Mucosa of rectum (tissue), 2 donors: ENCODE data around the gene CELF5.
A peak's percentile ranks its signal among the peaks of the same experiment; 100 is the strongest.

Experiments used
- H3K27ac ChIP-seq, 2 donors: one replicate each; pipeline ENCODE4 v1.7.0; 2013; ENCODE audit warnings: inconsistent platforms in 2 of 2, low read depth in 2 of 2, low read length in 2 of 2
- H3K27me3 ChIP-seq, 2 donors: one replicate each; pipeline ENCODE4 v1.7.0; 2013; ENCODE audit warnings: low read length in 2 of 2; ENCODE audit not compliant: control insufficient read depth in 2 of 2, insufficient read depth in 2 of 2
- H3K36me3 ChIP-seq, 2 donors: one replicate each; pipeline ENCODE4 v1.7.0; 2013; ENCODE audit warnings: low read length in 2 of 2; ENCODE audit not compliant: control insufficient read depth in 2 of 2, insufficient read depth in 2 of 2
- H3K4me1 ChIP-seq, 2 donors: one replicate each; pipeline ENCODE4 v1.7.0; 2013; ENCODE audit warnings: low read length in 2 of 2, mild to moderate bottlenecking in 1 of 2; ENCODE audit not compliant: control insufficient read depth in 2 of 2, insufficient read depth in 2 of 2
- H3K4me3 ChIP-seq, 2 donors: one replicate each; pipeline ENCODE4 v1.7.0; 2013; ENCODE audit warnings: low read length in 2 of 2
- H3K9ac ChIP-seq, 2 donors: one replicate each; pipeline ENCODE4 v1.7.0; 2013; ENCODE audit warnings: low read length in 2 of 2, low read depth in 1 of 2, mild to moderate bottlenecking in 1 of 2
- H3K9me3 ChIP-seq, 2 donors: one replicate each; pipeline ENCODE4 v1.7.0; 2013; ENCODE audit warnings: low read length in 2 of 2; ENCODE audit not compliant: control insufficient read depth in 2 of 2
- donor health status: healthy.
- donor health status: Normal muscosa, but diverticular disease.

The CELF5 gene

GRCh38 chr19:3185461-3186159 lies 38.9 kb upstream of the CELF5 start, which contains the start of gene NCLN:
Gene NCLN, plus strand, starts transcription at chr19:3185930. Its CDS starts 101 bp downstream, at chr19:3186031.
- peak within 1 kb of the TSS; percentile 86 to 92 for H3K27ac ChIP-seq

GRCh38 chr19:3186160-3186688 lies 38.2 kb upstream of the CELF5 start:
- no peaks in the 10 kb centered on the region for H3K27me3 ChIP-seq
- H3K4me3 ChIP-seq, result peak overlapping the region; percentile 89 to 93
- H3K9me3 ChIP-seq, result no peaks in the 10 kb centered on the region
- H3K36me3 ChIP-seq, result no peaks in the 10 kb centered on the region
- H3K4me1 ChIP-seq, result peaks cover 39 to 46% of the 10 kb centered on the region in 2 donors
- peak overlapping the region; percentile 29 to 92 for H3K27ac ChIP-seq
- H3K9ac ChIP-seq, result peak overlapping the region; percentile 86 to 89

More at GRCh38 chr19:3185461-3186159, 38.9 kb upstream of the CELF5 start, which contains the start of gene NCLN:
- Histone ChIP-seq H3K9ac (peak within 1 kb of the TSS; percentile 86 to 89), H3K9me3 (no peaks in the 10 kb centered on the region), H3K4me3 (peak within 1 kb of the TSS; percentile 89 to 93), H3K27me3 (no peaks in the 10 kb centered on the region), H3K4me1 (peaks cover 39 to 46% of the 10 kb centered on the region in 2 donors), H3K36me3 (no peaks in the 10 kb centered on the region)

GRCh38 chr19:3186891-3187661 lies 37.4 kb upstream of the CELF5 start:
- H3K9ac ChIP-seq, result peak overlapping the region; percentile 86 to 89
- H3K4me1 ChIP-seq, result peaks cover 39 to 46% of the 10 kb centered on the region in 2 donors
- no peaks in the 10 kb centered on the region for H3K27me3 ChIP-seq
- peak overlapping the region; percentile 7 to 92 for H3K27ac ChIP-seq
- H3K9me3 ChIP-seq, result no peaks in the 10 kb centered on the region
- H3K36me3 ChIP-seq, result no peaks in the 10 kb centered on the region
- H3K4me3 ChIP-seq, result peak overlapping the region; percentile 89 to 93

GRCh38 chr19:3187662-3188511 lies 36.6 kb upstream of the CELF5 start:
- Histone ChIP-seq H3K9me3 (no peaks in the 10 kb centered on the region), H3K27me3 (no peaks in the 10 kb centered on the region), H3K36me3 (no peaks in the 10 kb centered on the region), H3K27ac (peak overlapping the region; percentile 88 to 91), H3K9ac (peak overlapping the region; percentile 41 to 69), H3K4me1 (peaks cover 39 to 46% of the 10 kb centered on the region in 2 donors), H3K4me3 (peak overlapping the region; percentile 44 to 93)

GRCh38 chr19:3188627-3189596 lies 35.5 kb upstream of the CELF5 start:
- Histone ChIP-seq H3K27me3 (no peaks in the 10 kb centered on the region), H3K4me1 (peaks cover 39 to 46% of the 10 kb centered on the region in 2 donors), H3K27ac (peak overlapping the region; percentile 88 to 91), H3K9ac (peak overlapping the region; percentile 56 to 69), H3K36me3 (peaks cover 0 to 3% of the 10 kb centered on the region in 2 donors), H3K9me3 (no peaks in the 10 kb centered on the region), H3K4me3 (peak overlapping the region; percentile 27 to 44)

GRCh38 chr19:3189702-3190469 lies 34.6 kb upstream of the CELF5 start:
- H3K9me3 ChIP-seq, result no peaks in the 10 kb centered on the region
- H3K4me3 ChIP-seq, result no peak overlapping the region
- H3K27me3 ChIP-seq, result no peaks in the 10 kb centered on the region
- peaks cover 0 to 6% of the 10 kb centered on the region in 2 donors for H3K36me3 ChIP-seq
- peaks cover 37 to 40% of the 10 kb centered on the region in 2 donors for H3K4me1 ChIP-seq
- peak overlapping the region; percentile 88 to 91 for H3K27ac ChIP-seq
- H3K9ac ChIP-seq, result peak overlapping the region in 1 of 2 donors; percentile 69

GRCh38 chr19:3190470-3190770 lies 34.0 kb upstream of the CELF5 start:
- Histone ChIP-seq H3K9me3 (no peaks in the 10 kb centered on the region), H3K27ac (no peak overlapping the region), H3K36me3 (peaks cover 0 to 7% of the 10 kb centered on the region in 2 donors), H3K4me3 (no peak overlapping the region), H3K27me3 (no peaks in the 10 kb centered on the region), H3K9ac (no peak overlapping the region), H3K4me1 (peaks cover 34 to 35% of the 10 kb centered on the region in 2 donors)

- H3K4me1 ChIP-seq, result peaks cover 34% of the 10 kb centered on the region in 2 donors
- no peak overlapping the region for H3K9ac ChIP-seq
- H3K27ac ChIP-seq, result no peak overlapping the region
- no peak overlapping the region for H3K4me3 ChIP-seq
- H3K27me3 ChIP-seq, result no peaks in the 10 kb centered on the region
- peaks cover 2 to 7% of the 10 kb centered on the region in 2 donors for H3K36me3 ChIP-seq
- no peaks in the 10 kb centered on the region for H3K9me3 ChIP-seq
These were observed 33.3 kb upstream of the CELF5 start for GRCh38 chr19:3190921-3191805.
